OCI-LY7 (cell line): ENCODE results near the gene MTX2. TPM values are rescaled to one million over a fixed set of nuclear protein-coding genes. Genes with fewer than 3 reads are reported as not detected.
A peak's percentile ranks its signal among the peaks of the same experiment; 100 is the strongest.

ENCODE experiments used
- BruUV-seq: library from RNA; stranded (reverse); fragments of 400-500 nt; replicated peaks from 2 replicates; lab custom pipeline; 2021; lab: Mats Ljungman, UMichigan
- CTCF ChIA-PET: fragments of 300-600 bp; sonication (Branson Sonifier 250); formaldehyde crosslinking; loops from one replicate; lab custom pipeline; 2022; ENCODE audit warnings: antibody characterized with exemption; ENCODE audit not compliant: unreplicated experiment; lab: Charles Lee
- POLR2A ChIA-PET: fragments of 300-600 bp; sonication (Branson Sonifier 250); formaldehyde crosslinking; loops from one replicate; lab custom pipeline; 2022; ENCODE audit warnings: antibody characterized with exemption; lab: Charles Lee
- DNase-seq: peaks from one replicate; pipeline ENCODE4 v3.0.0-alpha.2; 2015; ENCODE audit warnings: low spot score
- H2AFZ ChIP-seq: fragments of 200-600 bp; sonication (generic), shearing (Covaris generic); 2 replicates; pipeline ENCODE4 v1.6.1; 2014; ENCODE audit warnings: mild to moderate bottlenecking, antibody characterized with exemption, low read length, moderate library complexity
- H3K27ac ChIP-seq: fragments of 200-600 bp; sonication (generic); 2 replicates; pipeline ENCODE4 v1.5.1; 2014; ENCODE audit warnings: mixed run types, low read depth, mild to moderate bottlenecking, moderate library complexity, low read length, inconsistent platforms; ENCODE audit not compliant: poor library complexity, severe bottlenecking
- H3K36me3 ChIP-seq: fragments of 200-600 bp; sonication (generic); 2 replicates; pipeline ENCODE4 v1.6.1; 2014; ENCODE audit warnings: mild to moderate bottlenecking, antibody characterized with exemption, low read length, moderate library complexity, mixed read lengths; ENCODE audit not compliant: insufficient read depth
- H3K4me1 ChIP-seq: fragments of 200-600 bp; sonication (generic); 2 replicates; pipeline ENCODE4 v1.5.1; 2014; ENCODE audit warnings: mild to moderate bottlenecking, low read length; ENCODE audit not compliant: insufficient read depth, poor library complexity, severe bottlenecking
- H3K4me2 ChIP-seq: fragments of 200-600 bp; sonication (generic); 2 replicates; pipeline ENCODE4 v1.6.1; 2014; ENCODE audit warnings: mild to moderate bottlenecking, low read length
- H3K4me3 ChIP-seq: fragments of 200-600 bp; sonication (generic); 2 replicates; pipeline ENCODE4 v1.5.1; 2014; ENCODE audit warnings: mild to moderate bottlenecking, low read depth, low read length; ENCODE audit not compliant: poor library complexity, severe bottlenecking
- H3K79me2 ChIP-seq: fragments of 200-600 bp; sonication (generic); 2 replicates; pipeline ENCODE4 v1.6.1; 2016; ENCODE audit warnings: low read depth, mild to moderate bottlenecking, low read length, moderate library complexity, mixed read lengths; ENCODE audit not compliant: insufficient read depth
- H3K9me2 ChIP-seq: fragments of 200-600 bp; sonication (generic); 2 replicates; pipeline ENCODE4 v1.6.1; 2016; ENCODE audit warnings: mild to moderate bottlenecking, low read length, mixed read lengths; ENCODE audit not compliant: insufficient read depth
- H3K9me3 ChIP-seq: fragments of 200-600 bp; sonication (generic); 2 replicates; pipeline ENCODE4 v1.6.1; 2014; ENCODE audit warnings: mild to moderate bottlenecking, mixed run types, low read length, mixed read lengths
- H4K20me1 ChIP-seq: fragments of 200-600 bp; sonication (generic); 2 replicates; pipeline ENCODE4 v1.6.1; 2014; ENCODE audit warnings: mild to moderate bottlenecking, antibody characterized with exemption, low read length, moderate library complexity, mixed read lengths; ENCODE audit not compliant: insufficient read depth
- EZH2phosphoT487 ChIP-seq: fragments of 200-600 bp; sonication (generic); IDR thresholded peaks from 2 replicates; pipeline ENCODE4 v1.6.1; 2018; ENCODE audit warnings: low read depth, borderline replicate concordance, mild to moderate bottlenecking, mixed run types, antibody characterized with exemption, low read length, moderate library complexity, mixed read lengths
- intact Hi-C: fragments of 100-400 bp; cut with micrococcal nuclease; formaldehyde crosslinking; loops from one replicate; pipeline ENCODE4 v1.10.0; 2022; ENCODE audit not compliant: unreplicated experiment
- total RNA-seq, 2 experiments: library from RNA; depleted of rRNA in 1 of 2; stranded (reverse); fragments of >200 nt in 1 of 2; shearing (Covaris generic) in 1 of 2; gene quantifications; 2 replicates each; pipeline ENCODE4 v1.2.3, GENCODE V29; 2014 to 2022
- TF ChIP-seq, protein P1 (sequence below): fragments of 200-600 bp; sonication (generic); conservative IDR thresholded peaks from 2 replicates; pipeline ENCODE4 v1.5.1; 2014; ENCODE audit warnings: mild to moderate bottlenecking, antibody characterized with exemption, low read length, moderate library complexity, mixed read lengths

MTX2 gene
- total RNA-seq, 2 experiments from 2014 or later: 31.9 to 71.3 TPM

GRCh38 chr2:176280867-176281658, 11.8 kb downstream of the MTX2 start:
- H3K36me3 ChIP-seq: no peaks in the 10 kb centered on the region
- no peak overlapping the region for H3K4me2 ChIP-seq
- no peak for DNase-seq
- H4K20me1 ChIP-seq: peaks cover 5% of the 10 kb centered on the region; the same call in 1 of the 2 replicates
- H3K79me2 ChIP-seq: peaks cover 38% of the 10 kb centered on the region; the same call in 1 of the 2 replicates
- H3K27ac ChIP-seq: no peak overlapping the region
- no TSS peak for BruUV-seq
- no peaks in the 10 kb centered on the region for H3K9me3 ChIP-seq
- H3K4me3 ChIP-seq: no peak overlapping the region
- peaks cover 8% of the 10 kb centered on the region for H3K4me1 ChIP-seq
- POLR2A ChIA-PET: interaction anchor here (0.5 kb wide), 1 partner anchor 161 kb away, joined by 3 read pairs; no protein-coding TSS in a partner anchor
- H2AFZ ChIP-seq: no peak overlapping the region
- no peaks in the 10 kb centered on the region for H3K9me2 ChIP-seq
- CTCF ChIA-PET: no interaction called here
- TF ChIP-seq EZH2phosphoT487: no peak
- intact Hi-C loops: no loop called here

DNA sequence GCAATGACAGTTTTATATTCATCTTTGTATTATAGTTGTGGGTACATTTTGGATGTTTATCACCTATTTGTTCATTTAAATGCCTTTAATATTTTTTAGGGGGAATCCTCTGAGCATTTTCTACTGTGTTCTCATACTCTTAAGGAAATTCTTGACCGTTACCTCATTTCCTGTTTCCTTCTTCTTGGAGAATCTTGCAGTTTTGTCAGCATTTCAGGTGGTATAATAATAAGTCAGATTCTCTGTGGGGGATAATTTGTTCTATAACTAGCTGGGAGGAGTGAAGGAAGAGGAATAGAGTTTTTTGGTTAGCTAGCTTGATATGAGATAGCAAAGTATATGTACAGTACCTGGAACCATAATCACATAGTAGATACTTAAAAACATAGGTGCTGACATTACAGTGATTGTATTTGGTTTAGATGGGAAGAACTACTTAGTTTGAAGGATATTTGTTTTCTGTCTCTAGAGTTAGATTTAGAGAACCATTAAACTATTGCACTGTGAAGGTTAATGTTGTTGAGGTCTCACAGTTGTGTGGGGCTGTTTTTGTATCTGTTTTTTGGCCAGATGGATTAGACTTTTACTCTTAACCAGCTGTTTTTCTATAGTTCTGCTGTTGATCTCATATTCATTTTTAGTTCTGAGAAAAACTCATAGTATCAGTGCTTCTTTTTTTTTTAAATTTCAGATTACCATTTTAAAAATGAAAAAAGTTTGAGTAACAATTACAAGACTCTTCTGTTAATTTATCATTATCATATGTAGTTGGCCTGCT, 14.2 kb downstream of the MTX2 start:
- BruUV-seq: no TSS peak
- Histone ChIP-seq H3K4me2 (0 out of 2 replicates have a peak overlapping the region, but pooled peaks have one; percentile 11), H4K20me1 (peaks cover 5% of the 10 kb centered on the region; the same call in 1 of the 2 replicates), H3K36me3 (no peaks in the 10 kb centered on the region), H3K27ac (no peak overlapping the region), H2AFZ (no peak overlapping the region), H3K4me1 (peaks cover 8% of the 10 kb centered on the region), H3K79me2 (peaks cover 39% of the 10 kb centered on the region; the same call in 1 of the 2 replicates), H3K4me3 (no peak overlapping the region), H3K9me3 (no peaks in the 10 kb centered on the region), H3K9me2 (0 out of 2 replicates have a peak, but pooled peaks cover 3% of the 10 kb centered on the region)
- intact Hi-C loops: no loop called here
- CTCF ChIA-PET: no interaction called here
- DNase-seq: no peak
- no peak for TF ChIP-seq EZH2phosphoT487
- TF ChIP-seq, protein P1, sequence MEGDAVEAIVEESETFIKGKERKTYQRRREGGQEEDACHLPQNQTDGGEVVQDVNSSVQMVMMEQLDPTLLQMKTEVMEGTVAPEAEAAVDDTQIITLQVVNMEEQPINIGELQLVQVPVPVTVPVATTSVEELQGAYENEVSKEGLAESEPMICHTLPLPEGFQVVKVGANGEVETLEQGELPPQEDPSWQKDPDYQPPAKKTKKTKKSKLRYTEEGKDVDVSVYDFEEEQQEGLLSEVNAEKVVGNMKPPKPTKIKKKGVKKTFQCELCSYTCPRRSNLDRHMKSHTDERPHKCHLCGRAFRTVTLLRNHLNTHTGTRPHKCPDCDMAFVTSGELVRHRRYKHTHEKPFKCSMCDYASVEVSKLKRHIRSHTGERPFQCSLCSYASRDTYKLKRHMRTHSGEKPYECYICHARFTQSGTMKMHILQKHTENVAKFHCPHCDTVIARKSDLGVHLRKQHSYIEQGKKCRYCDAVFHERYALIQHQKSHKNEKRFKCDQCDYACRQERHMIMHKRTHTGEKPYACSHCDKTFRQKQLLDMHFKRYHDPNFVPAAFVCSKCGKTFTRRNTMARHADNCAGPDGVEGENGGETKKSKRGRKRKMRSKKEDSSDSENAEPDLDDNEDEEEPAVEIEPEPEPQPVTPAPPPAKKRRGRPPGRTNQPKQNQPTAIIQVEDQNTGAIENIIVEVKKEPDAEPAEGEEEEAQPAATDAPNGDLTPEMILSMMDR: no peak
- POLR2A ChIA-PET: interaction anchor here (1.8 kb wide), 1 partner anchor 14 kb away, joined by 7 read pairs; the partner anchor contains the start of gene MTX2

DNA sequence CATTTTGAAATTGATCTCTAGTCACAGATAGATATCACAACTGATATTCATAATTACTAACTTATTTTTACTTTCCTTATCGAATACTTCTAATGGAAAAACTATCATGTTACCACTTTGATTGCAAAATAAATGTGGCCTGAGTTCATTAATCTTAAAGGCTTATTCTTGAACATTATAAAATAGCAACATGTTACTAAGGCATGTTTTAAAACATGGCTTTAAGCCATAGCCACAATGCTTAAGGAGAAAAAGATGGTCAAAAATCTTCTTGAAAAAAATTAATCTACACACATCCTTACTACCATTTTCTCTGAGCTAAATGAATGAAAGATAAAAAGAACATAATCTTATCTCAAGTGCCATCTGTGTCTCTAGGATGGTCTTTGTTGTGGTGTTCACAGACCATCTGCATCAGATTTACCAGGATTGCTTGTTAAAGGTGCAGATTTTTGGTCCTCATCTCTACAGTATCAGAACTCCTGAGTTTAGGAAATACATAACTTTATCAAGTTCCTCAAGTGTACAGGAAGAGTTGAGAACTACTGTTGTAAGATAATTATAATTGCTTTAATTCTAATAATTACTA, 15.3 kb downstream of the MTX2 start:
- intact Hi-C loops: no loop called here
- TF ChIP-seq, protein P1: no peak
- no peak for TF ChIP-seq EZH2phosphoT487
- Histone ChIP-seq H3K9me2 (0 out of 2 replicates have a peak, but pooled peaks cover 3% of the 10 kb centered on the region), H2AFZ (no peak overlapping the region), H3K4me1 (peaks cover 8% of the 10 kb centered on the region), H3K27ac (no peak overlapping the region), H3K4me2 (no peak overlapping the region), H3K36me3 (no peaks in the 10 kb centered on the region), H3K79me2 (peaks cover 42% of the 10 kb centered on the region; the same call in 1 of the 2 replicates), H4K20me1 (no peaks in the 10 kb centered on the region; the same call in 1 of the 2 replicates), H3K4me3 (no peak overlapping the region), H3K9me3 (no peaks in the 10 kb centered on the region)
- ChIA-PET POLR2A (interaction anchor here (0.6 to 0.9 kb wide), 2 partner anchors 9 to 71 kb away, joined by 3 to 4 read pairs; no protein-coding TSS in a partner anchor), CTCF (no interaction called here)
- BruUV-seq: no TSS peak
- DNase-seq: no peak
